22Rv1 (cell line): ENCODE results near the gene WRNIP1.

Experiments
- CTCF ChIP-seq: fragments of 450-650 bp; IDR thresholded peaks from 2 replicates; pipeline ENCODE4 v1.5.1; 2017; ENCODE audit warnings: mild to moderate bottlenecking
- ZFX ChIP-seq: fragments of 450-650 bp; IDR thresholded peaks from 2 replicates; pipeline ENCODE4 v1.6.1; 2017; ENCODE audit warnings: antibody characterized with exemption, borderline replicate concordance

- TF ChIP-seq CTCF, result no peak
- TF ChIP-seq ZFX, result no peak
Measured at GRCh38 chr6:2716936-2717700, 48.1 kb upstream of the WRNIP1 start.
